HCT116 (cell line): ENCODE measurements around the gene PTPA.

Source experiments
- CEBPB ChIP-seq: IDR thresholded peaks from 2 replicates; pipeline ENCODE4 v1.6.1; 2012; ENCODE audit warnings: low read depth
- EZH2 ChIP-seq: fragments of 200-600 bp; sonication (generic); IDR thresholded peaks from 2 replicates; pipeline ENCODE4 v1.6.1; 2017; ENCODE audit warnings: antibody characterized with exemption, mixed run types
- EZH2phosphoT487 ChIP-seq: fragments of 200-600 bp; IDR thresholded peaks from 2 replicates; pipeline ENCODE4 v1.6.1; 2018; ENCODE audit warnings: antibody characterized with exemption, borderline replicate concordance
- JUND ChIP-seq: IDR thresholded peaks from 2 replicates; pipeline ENCODE4 v1.6.1; 2012
- POLR2A ChIP-seq: IDR thresholded peaks from 2 replicates; pipeline ENCODE4 v1.7.0; 2011; ENCODE audit warnings: borderline replicate concordance; ENCODE audit not compliant: insufficient read depth, insufficient read length; ENCODE audit errors: extremely low read depth
- POLR2AphosphoS5 ChIP-seq: IDR thresholded peaks from 2 replicates; pipeline ENCODE4 v1.6.1; 2011; ENCODE audit warnings: mild to moderate bottlenecking, low read depth, low read length, moderate library complexity
- TF ChIP-seq, protein P1 (sequence below), 3 experiments: fragments of 200-600 bp in 1 of 3; sonication (generic) in 1 of 3; IDR thresholded peaks in 2 of 3; conservative IDR thresholded peaks in 1 of 3; 2 replicates each; pipeline ENCODE4 v1.5.1; 2012 to 2017; ENCODE audit warnings: low read depth in 2 of 3, low read length in 2 of 3, antibody characterized with exemption in 1 of 3, borderline replicate concordance in 1 of 3, control low read depth in 1 of 3, mild to moderate bottlenecking in 1 of 3, mixed read lengths in 1 of 3, mixed run types in 1 of 3, moderate library complexity in 1 of 3; ENCODE audit not compliant: insufficient read depth in 1 of 3
- TF ChIP-seq, protein P2 (sequence below): IDR thresholded peaks from 2 replicates; pipeline ENCODE4 v1.6.1; 2012; ENCODE audit warnings: low read depth
- TF ChIP-seq, protein P3 (sequence below): IDR thresholded peaks from 2 replicates; pipeline ENCODE4 v1.6.1; 2012

DNA sequence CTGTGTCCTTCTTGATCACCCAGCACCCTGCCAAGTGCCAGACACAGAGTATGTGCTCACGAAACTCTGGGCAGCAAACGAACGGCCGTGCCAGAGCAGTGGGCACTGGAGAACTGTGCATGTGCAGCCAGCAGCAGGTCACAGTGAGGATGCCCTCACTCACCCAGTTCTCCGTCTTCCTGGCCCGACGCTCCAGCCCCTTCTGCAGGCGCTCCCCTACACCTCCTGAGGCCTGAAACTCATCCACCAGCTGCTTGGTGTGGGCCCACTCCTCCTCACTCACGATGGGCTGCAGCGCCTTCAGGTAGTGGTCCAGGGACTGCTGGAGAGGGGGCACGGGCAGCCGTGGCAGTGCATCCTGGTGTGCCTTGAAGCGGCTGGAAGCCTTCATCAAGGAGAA lies 3.6 kb upstream of the PTPA start:
- TF ChIP-seq, protein P1, sequence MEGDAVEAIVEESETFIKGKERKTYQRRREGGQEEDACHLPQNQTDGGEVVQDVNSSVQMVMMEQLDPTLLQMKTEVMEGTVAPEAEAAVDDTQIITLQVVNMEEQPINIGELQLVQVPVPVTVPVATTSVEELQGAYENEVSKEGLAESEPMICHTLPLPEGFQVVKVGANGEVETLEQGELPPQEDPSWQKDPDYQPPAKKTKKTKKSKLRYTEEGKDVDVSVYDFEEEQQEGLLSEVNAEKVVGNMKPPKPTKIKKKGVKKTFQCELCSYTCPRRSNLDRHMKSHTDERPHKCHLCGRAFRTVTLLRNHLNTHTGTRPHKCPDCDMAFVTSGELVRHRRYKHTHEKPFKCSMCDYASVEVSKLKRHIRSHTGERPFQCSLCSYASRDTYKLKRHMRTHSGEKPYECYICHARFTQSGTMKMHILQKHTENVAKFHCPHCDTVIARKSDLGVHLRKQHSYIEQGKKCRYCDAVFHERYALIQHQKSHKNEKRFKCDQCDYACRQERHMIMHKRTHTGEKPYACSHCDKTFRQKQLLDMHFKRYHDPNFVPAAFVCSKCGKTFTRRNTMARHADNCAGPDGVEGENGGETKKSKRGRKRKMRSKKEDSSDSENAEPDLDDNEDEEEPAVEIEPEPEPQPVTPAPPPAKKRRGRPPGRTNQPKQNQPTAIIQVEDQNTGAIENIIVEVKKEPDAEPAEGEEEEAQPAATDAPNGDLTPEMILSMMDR (IDR thresholded peaks at IDR 0.05 in 2 of 3, conservative IDR thresholded peaks at IDR 0.05 in 1 of 3; ENCODE audit: borderline replicate concordance in 1 of 3, insufficient read depth in 1 of 3, low read depth in 2 of 3, low read length in 2 of 3) = no peak
- no peak for TF ChIP-seq POLR2A
- TF ChIP-seq, protein P2, sequence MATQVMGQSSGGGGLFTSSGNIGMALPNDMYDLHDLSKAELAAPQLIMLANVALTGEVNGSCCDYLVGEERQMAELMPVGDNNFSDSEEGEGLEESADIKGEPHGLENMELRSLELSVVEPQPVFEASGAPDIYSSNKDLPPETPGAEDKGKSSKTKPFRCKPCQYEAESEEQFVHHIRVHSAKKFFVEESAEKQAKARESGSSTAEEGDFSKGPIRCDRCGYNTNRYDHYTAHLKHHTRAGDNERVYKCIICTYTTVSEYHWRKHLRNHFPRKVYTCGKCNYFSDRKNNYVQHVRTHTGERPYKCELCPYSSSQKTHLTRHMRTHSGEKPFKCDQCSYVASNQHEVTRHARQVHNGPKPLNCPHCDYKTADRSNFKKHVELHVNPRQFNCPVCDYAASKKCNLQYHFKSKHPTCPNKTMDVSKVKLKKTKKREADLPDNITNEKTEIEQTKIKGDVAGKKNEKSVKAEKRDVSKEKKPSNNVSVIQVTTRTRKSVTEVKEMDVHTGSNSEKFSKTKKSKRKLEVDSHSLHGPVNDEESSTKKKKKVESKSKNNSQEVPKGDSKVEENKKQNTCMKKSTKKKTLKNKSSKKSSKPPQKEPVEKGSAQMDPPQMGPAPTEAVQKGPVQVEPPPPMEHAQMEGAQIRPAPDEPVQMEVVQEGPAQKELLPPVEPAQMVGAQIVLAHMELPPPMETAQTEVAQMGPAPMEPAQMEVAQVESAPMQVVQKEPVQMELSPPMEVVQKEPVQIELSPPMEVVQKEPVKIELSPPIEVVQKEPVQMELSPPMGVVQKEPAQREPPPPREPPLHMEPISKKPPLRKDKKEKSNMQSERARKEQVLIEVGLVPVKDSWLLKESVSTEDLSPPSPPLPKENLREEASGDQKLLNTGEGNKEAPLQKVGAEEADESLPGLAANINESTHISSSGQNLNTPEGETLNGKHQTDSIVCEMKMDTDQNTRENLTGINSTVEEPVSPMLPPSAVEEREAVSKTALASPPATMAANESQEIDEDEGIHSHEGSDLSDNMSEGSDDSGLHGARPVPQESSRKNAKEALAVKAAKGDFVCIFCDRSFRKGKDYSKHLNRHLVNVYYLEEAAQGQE = no peak
- TF ChIP-seq JUND = no peak
- no peak for TF ChIP-seq POLR2AphosphoS5
- no peak for TF ChIP-seq EZH2phosphoT487
- TF ChIP-seq, protein P3, sequence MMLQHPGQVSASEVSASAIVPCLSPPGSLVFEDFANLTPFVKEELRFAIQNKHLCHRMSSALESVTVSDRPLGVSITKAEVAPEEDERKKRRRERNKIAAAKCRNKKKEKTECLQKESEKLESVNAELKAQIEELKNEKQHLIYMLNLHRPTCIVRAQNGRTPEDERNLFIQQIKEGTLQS = no peak
- TF ChIP-seq EZH2 = no peak
- TF ChIP-seq CEBPB = no peak
